Suprapubic skin (tissue), 4 donors: ENCODE results near the gene MRPL46. TPM values are rescaled to one million over a fixed set of nuclear protein-coding genes. Genes with fewer than 3 reads are reported as not detected.

Source experiments
- DNase-seq, 2 donors: peaks; one replicate each; pipeline ENCODE4 v3.0.0-alpha.2; 2019; ENCODE audit warnings: low spot score in 2 of 2
- H3K27ac ChIP-seq: fragments of 200-600 bp; sonication (generic); one replicate; pipeline ENCODE4 v1.5.1; 2019
- H3K27me3 ChIP-seq: fragments of 200-600 bp; sonication (generic); one replicate; pipeline ENCODE4 v1.5.1; 2019
- H3K36me3 ChIP-seq: fragments of 200-600 bp; sonication (generic); one replicate; pipeline ENCODE4 v1.5.1; 2019
- H3K4me1 ChIP-seq: fragments of 200-600 bp; sonication (generic); one replicate; pipeline ENCODE4 v1.5.1; 2019
- H3K4me3 ChIP-seq: fragments of 200-600 bp; sonication (generic); one replicate; pipeline ENCODE4 v1.5.1; 2019; ENCODE audit warnings: mild to moderate bottlenecking
- H3K9me3 ChIP-seq: fragments of 200-600 bp; sonication (generic); one replicate; pipeline ENCODE4 v1.5.1; 2019
- EP300 ChIP-seq: sonication (generic); formaldehyde crosslinking; IDR thresholded peaks from one replicate; pipeline ENCODE4 v1.6.1; 2017; ENCODE audit warnings: antibody characterized with exemption
- POLR2A ChIP-seq, 2 donors: fragments of 450-650 bp; IDR thresholded peaks; one replicate each; pipeline ENCODE4 v1.6.1; 2017; ENCODE audit warnings: antibody characterized with exemption in 2 of 2, mild to moderate bottlenecking in 2 of 2, moderate library complexity in 2 of 2
- POLR2AphosphoS5 ChIP-seq, 3 donors: sonication (generic); formaldehyde crosslinking; IDR thresholded peaks; one replicate each; pipeline ENCODE4 v1.6.1; 2017; ENCODE audit warnings: antibody characterized with exemption in 3 of 3
- WGBS: methylation state at CpG from one replicate; pipeline ENCODE4 v1.1.5; 2018; 5-methylcytosine and 5-hydroxymethylcytosine counted together
- total RNA-seq, 4 donors: library from RNA; depleted of rRNA; stranded (reverse); fragments of >200 nt; gene quantifications; one replicate each; pipeline ENCODE4 v1.1.0, GENCODE V29; 2016
- TF ChIP-seq, protein P1 (sequence below), 2 donors: fragments of 200-600 bp in 1 of 2; fragments of 450-650 bp in 1 of 2; sonication (generic) in 1 of 2; IDR thresholded peaks; one replicate each; pipeline ENCODE4 v1.5.1; 2016 to 2019; ENCODE audit warnings: antibody characterized with exemption in 2 of 2, mild to moderate bottlenecking in 1 of 2, moderate library complexity in 1 of 2

The MRPL46 gene
- 10 to 100 TPM; 12.1 to 19.4 (median 15.7) TPM for total RNA-seq

- TF ChIP-seq EP300 (no peak), POLR2AphosphoS5 (IDR thresholded peaks at IDR 0.05) (peak in 1 of 3 donors; percentile 81), POLR2A (IDR thresholded peaks at IDR 0.05) (no peak)
- TF ChIP-seq, protein P1, sequence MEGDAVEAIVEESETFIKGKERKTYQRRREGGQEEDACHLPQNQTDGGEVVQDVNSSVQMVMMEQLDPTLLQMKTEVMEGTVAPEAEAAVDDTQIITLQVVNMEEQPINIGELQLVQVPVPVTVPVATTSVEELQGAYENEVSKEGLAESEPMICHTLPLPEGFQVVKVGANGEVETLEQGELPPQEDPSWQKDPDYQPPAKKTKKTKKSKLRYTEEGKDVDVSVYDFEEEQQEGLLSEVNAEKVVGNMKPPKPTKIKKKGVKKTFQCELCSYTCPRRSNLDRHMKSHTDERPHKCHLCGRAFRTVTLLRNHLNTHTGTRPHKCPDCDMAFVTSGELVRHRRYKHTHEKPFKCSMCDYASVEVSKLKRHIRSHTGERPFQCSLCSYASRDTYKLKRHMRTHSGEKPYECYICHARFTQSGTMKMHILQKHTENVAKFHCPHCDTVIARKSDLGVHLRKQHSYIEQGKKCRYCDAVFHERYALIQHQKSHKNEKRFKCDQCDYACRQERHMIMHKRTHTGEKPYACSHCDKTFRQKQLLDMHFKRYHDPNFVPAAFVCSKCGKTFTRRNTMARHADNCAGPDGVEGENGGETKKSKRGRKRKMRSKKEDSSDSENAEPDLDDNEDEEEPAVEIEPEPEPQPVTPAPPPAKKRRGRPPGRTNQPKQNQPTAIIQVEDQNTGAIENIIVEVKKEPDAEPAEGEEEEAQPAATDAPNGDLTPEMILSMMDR (IDR thresholded peaks at IDR 0.05) = no peak
- peak within 1 kb of the TSS; percentile 95 for H3K4me3 ChIP-seq
- H3K27me3 ChIP-seq = no peaks in the 10 kb centered on the region
- peak within 1 kb of the TSS; percentile 91 for H3K27ac ChIP-seq
- peaks cover 23% of the 10 kb centered on the region for H3K4me1 ChIP-seq
- no peaks in the 10 kb centered on the region for H3K9me3 ChIP-seq
- WGBS = under 1% methylated on average over 29 of the region's 55 CpGs
- DNase-seq = peak; percentile 89 to 93
- H3K36me3 ChIP-seq = peaks cover 29% of the 10 kb centered on the region
Observed at GRCh38 chr15:88467073-88467934, at the start of gene MRPL46, which contains the start of gene MRPS11. TSS of gene MRPL46 (minus strand) at chr15:88467388. CDS start at chr15:88467377, 11 bp downstream. TSS of gene MRPS11 (plus strand) at chr15:88467708. CDS start at chr15:88467718, 10 bp downstream.

DNA sequence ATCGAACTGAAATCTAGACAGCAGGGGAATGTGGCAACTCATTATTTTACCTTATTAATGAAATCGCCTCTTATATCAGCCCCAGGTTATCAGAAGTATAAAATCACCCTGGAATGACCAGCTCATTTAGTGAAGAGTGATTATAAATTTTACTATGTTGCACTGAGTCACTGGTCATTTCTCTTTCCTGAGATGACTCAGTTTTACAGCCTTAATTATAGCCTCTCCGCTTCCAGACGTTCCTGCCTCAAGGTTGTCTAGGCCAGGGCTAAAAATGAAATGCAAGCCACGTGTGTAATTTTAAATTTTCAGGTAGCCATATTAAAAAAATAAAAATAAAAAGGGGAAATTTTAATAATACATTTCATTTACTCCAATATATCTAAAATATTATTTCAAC is 46.0 kb upstream of the MRPL46 start:
- DNase-seq = no peak
- H3K27ac ChIP-seq = no peak overlapping the region
- no peaks in the 10 kb centered on the region for H3K9me3 ChIP-seq
- H3K36me3 ChIP-seq = peaks cover 49% of the 10 kb centered on the region
- WGBS = 91% methylated on average over 5 of the region's 5 CpGs
- no peaks in the 10 kb centered on the region for H3K27me3 ChIP-seq
- H3K4me1 ChIP-seq = no peaks in the 10 kb centered on the region
- no peak overlapping the region for H3K4me3 ChIP-seq
- TF ChIP-seq POLR2A (IDR thresholded peaks at IDR 0.05) (no peak), EP300 (no peak), POLR2AphosphoS5 (IDR thresholded peaks at IDR 0.05) (no peak)
- TF ChIP-seq, protein P1 (IDR thresholded peaks at IDR 0.05) = no peak

DNA sequence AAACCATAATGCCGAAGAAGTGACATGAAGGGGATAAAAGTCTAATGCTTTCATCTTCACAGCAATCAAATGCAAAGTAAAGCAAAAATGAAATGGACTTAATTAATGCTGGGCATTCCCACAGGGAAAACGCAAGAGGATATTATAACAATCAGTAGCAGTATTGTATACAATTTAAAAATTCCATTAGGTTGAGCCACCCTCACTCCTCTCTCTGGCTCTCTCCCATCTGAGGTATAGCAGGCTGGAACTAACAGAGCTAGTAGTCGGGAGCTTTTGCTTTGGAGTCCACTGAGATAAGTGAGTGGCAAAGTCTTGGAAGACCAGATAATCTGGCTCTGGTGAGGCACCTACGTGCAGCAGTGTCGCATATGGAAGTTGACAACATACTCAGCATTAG is 45.4 kb upstream of the MRPL46 start:
- Histone ChIP-seq H3K27ac (no peak overlapping the region), H3K36me3 (peaks cover 55% of the 10 kb centered on the region)
- WGBS = 96% methylated on average over 5 of the region's 5 CpGs

GRCh38 chr15:88512078-88512477 is 44.9 kb upstream of the MRPL46 start:
- WGBS = 85% methylated on average over 3 of the region's 3 CpGs
- Histone ChIP-seq H3K4me3 (no peak overlapping the region), H3K27ac (no peak overlapping the region), H3K27me3 (no peaks in the 10 kb centered on the region), H3K9me3 (no peaks in the 10 kb centered on the region), H3K36me3 (peaks cover 55% of the 10 kb centered on the region), H3K4me1 (no peaks in the 10 kb centered on the region)
- TF ChIP-seq POLR2AphosphoS5 (IDR thresholded peaks at IDR 0.05) = no peak
- TF ChIP-seq, protein P1 (IDR thresholded peaks at IDR 0.05) = no peak
- no peak for DNase-seq

More for the DNA sequence above, 45.4 kb upstream of the MRPL46 start:
- H3K4me3 ChIP-seq = no peak overlapping the region
- H3K9me3 ChIP-seq = no peaks in the 10 kb centered on the region
- H3K4me1 ChIP-seq = no peaks in the 10 kb centered on the region
- TF ChIP-seq POLR2AphosphoS5 (IDR thresholded peaks at IDR 0.05) (no peak), EP300 (no peak)
- H3K27me3 ChIP-seq = no peaks in the 10 kb centered on the region
- no peak for DNase-seq

- no peaks in the 10 kb centered on the region for H3K27me3 ChIP-seq
- no peak for TF ChIP-seq POLR2A (IDR thresholded peaks at IDR 0.05)
- TF ChIP-seq, protein P1 (IDR thresholded peaks at IDR 0.05) = no peak
- TF ChIP-seq POLR2AphosphoS5 (IDR thresholded peaks at IDR 0.05) = no peak
- TF ChIP-seq EP300 = no peak
Observed at GRCh38 chr15:88511161-88511560, 44.0 kb upstream of the MRPL46 start.

More at GRCh38 chr15:88511161-88511560, 44.0 kb upstream of the MRPL46 start:
- no peak overlapping the region for H3K27ac ChIP-seq
- WGBS = 97% methylated on average over 2 of the region's 2 CpGs
- DNase-seq = no peak
- H3K4me3 ChIP-seq = no peak overlapping the region
- no peaks in the 10 kb centered on the region for H3K9me3 ChIP-seq
- H3K36me3 ChIP-seq = peaks cover 55% of the 10 kb centered on the region
- H3K4me1 ChIP-seq = no peaks in the 10 kb centered on the region
